ENCODE data around the gene TAF1.

DNA sequence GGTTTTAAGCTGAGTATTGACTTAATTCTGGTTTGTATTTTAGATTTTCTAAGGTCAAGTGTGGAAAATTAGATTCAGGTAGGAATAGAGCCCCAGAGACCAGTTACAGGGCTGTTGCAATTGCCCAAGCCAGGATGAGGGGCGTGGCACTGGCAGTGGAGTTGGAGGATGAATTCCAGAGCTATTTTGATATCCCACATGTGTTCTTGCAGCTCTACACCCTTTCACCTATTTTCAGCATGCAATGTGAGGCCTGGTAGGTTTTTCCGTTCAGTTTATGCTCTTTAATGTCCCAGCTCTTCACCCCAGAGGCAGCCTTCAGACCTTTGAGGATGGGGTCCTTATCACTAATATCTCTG, 148.9 kb downstream of the TAF1 start:
- TF ChIP-seq POLR2A (IDR thresholded peaks at IDR 0.05) (no peak), CTCF (IDR thresholded peaks at IDR 0.05) (no peak), EP300 (IDR thresholded peaks at IDR 0.05) (no peak)
